Gastroesophageal sphincter (tissue), 3 donors: ENCODE data around the gene NCKAP5.

Experiments
- CTCF ChIP-seq, 4 experiments: fragments of 200-600 bp in 2 of 4; fragments of 450-650 bp in 2 of 4; sonication (generic) in 1 of 4; IDR thresholded peaks; one replicate each; pipeline ENCODE4 v1.5.1; 2017 to 2019; ENCODE audit warnings: antibody characterized with exemption in 4 of 4, mild to moderate bottlenecking in 2 of 4, moderate library complexity in 2 of 4
- POLR2AphosphoS5 ChIP-seq: sonication (generic); formaldehyde crosslinking; IDR thresholded peaks from one replicate; pipeline ENCODE4 v1.6.1; 2017; ENCODE audit warnings: antibody characterized with exemption

- TF ChIP-seq CTCF (IDR thresholded peaks at IDR 0.05), result no peak
- TF ChIP-seq POLR2AphosphoS5, result no peak
Measured at GRCh38 chr2:133092571-133092970, 475.7 kb downstream of the NCKAP5 start.
